ENCODE results near the gene SRP54. TPM values are rescaled to one million over a fixed set of nuclear protein-coding genes. Genes with fewer than 3 reads are reported as not detected.
A peak's percentile ranks its signal among the peaks of the same experiment; 100 is the strongest.

SRP54 gene
- total and polyA plus RNA-seq, 2 of the 13 experiments (the other 11 are each of a cell fraction or from before 2014, with no cell fraction given) = 42.2 to 207 TPM

- peak; percentile 90 for TF ChIP-seq ZNF609 (CRISPR knock-in tag; IDR thresholded peaks at IDR 0.05; ENCODE audit: borderline replicate concordance)
- TF ChIP-seq GZF1 (CRISPR knock-in tag; IDR thresholded peaks at IDR 0.05) = peak; percentile 95
- TF ChIP-seq MIXL1 (CRISPR knock-in tag; IDR thresholded peaks at IDR 0.05) = no peak; the same call in none of the 2 replicates
- peak; percentile 99 for TF ChIP-seq TAF1 (CRISPR knock-in tag; IDR thresholded peaks at IDR 0.05)
- peak; percentile 91 for TF ChIP-seq DRAP1 (CRISPR knock-in tag; IDR thresholded peaks at IDR 0.05)
- peak; percentile 96 for TF ChIP-seq PHF5A (CRISPR knock-in tag; IDR thresholded peaks at IDR 0.05; ENCODE audit: low read depth, unreplicated experiment)
- TF ChIP-seq ATF7-NPFF (CRISPR knock-in tag; IDR thresholded peaks at IDR 0.05; ENCODE audit: low read depth) = peak; percentile 98
- TF ChIP-seq SUZ12 (IDR thresholded peaks at IDR 0.05; ENCODE audit: low read depth, low read length) = no peak
- TF ChIP-seq ZNF44 (CRISPR knock-in tag; IDR thresholded peaks at IDR 0.05) = peak; percentile 97
- peak; percentile 80; the same call in 1 of the 2 replicates for TF ChIP-seq NCOA2 (CRISPR knock-in tag; IDR thresholded peaks at IDR 0.05)
- TF ChIP-seq ZNF143 (CRISPR knock-in tag; IDR thresholded peaks at IDR 0.05) = peak; percentile 79
- TF ChIP-seq TOE1 (CRISPR knock-in tag; IDR thresholded peaks at IDR 0.05) = peak; percentile 99
- peak; percentile 99 for TF ChIP-seq ZNF670 (CRISPR knock-in tag; IDR thresholded peaks at IDR 0.05; ENCODE audit: borderline replicate concordance)
- TF ChIP-seq ZNF574 (CRISPR knock-in tag; IDR thresholded peaks at IDR 0.05) = peak; percentile 97
- peak; percentile 49; the same call in 1 of the 2 replicates for TF ChIP-seq ZNF3 (CRISPR knock-in tag; IDR thresholded peaks at IDR 0.05)
- TF ChIP-seq SNAPC4 (CRISPR knock-in tag; IDR thresholded peaks at IDR 0.05) = peak; percentile 98
Observed at GRCh38 chr14:34982421-34983147, at the start of gene SRP54 (continued).
